CD8-positive, alpha-beta memory T cell (primary cell): ENCODE results near the gene SLC26A11. TPM values are rescaled to one million over a fixed set of nuclear protein-coding genes. Genes with fewer than 3 reads are reported as not detected.
A peak's percentile ranks its signal among the peaks of the same experiment; 100 is the strongest.

ENCODE experiments used
- CTCF ChIA-PET: fragments of 350-600 bp; sonication (Branson Sonifier 250); formaldehyde crosslinking; loops from one replicate; lab custom pipeline; 2021; ENCODE audit warnings: antibody characterized with exemption; lab: Charles Lee
- POLR2A ChIA-PET: fragments of 350-600 bp; sonication (Branson Sonifier 250); formaldehyde crosslinking; loops from one replicate; lab custom pipeline; 2021; ENCODE audit warnings: antibody characterized with exemption; lab: Charles Lee
- DNase-seq, 5 donors: peaks; one replicate each; pipeline versions ENCODE4 v3.0.0 to v3.0.0-alpha.2; 2020 to 2022; ENCODE audit warnings: mixed read lengths in 1 of 5
- H3K27ac ChIP-seq: one replicate; pipeline ENCODE4 v1.7.0; 2013; ENCODE audit warnings: low read depth, mild to moderate bottlenecking, low read length, moderate library complexity
- H3K27me3 ChIP-seq: 2 replicates; pipeline ENCODE4 v1.7.0; 2013; ENCODE audit warnings: low read length, mild to moderate bottlenecking; ENCODE audit not compliant: insufficient read depth, poor library complexity, severe bottlenecking
- H3K36me3 ChIP-seq: 2 replicates; pipeline ENCODE4 v1.7.0; 2013; ENCODE audit warnings: mild to moderate bottlenecking, low read length, moderate library complexity; ENCODE audit not compliant: insufficient read depth
- H3K4me1 ChIP-seq: 2 replicates; pipeline ENCODE4 v1.7.0; 2013; ENCODE audit warnings: mild to moderate bottlenecking, low read length, moderate library complexity; ENCODE audit not compliant: insufficient read depth
- H3K4me3 ChIP-seq: 2 replicates; pipeline ENCODE4 v1.7.0; 2013; ENCODE audit warnings: mild to moderate bottlenecking, low read length
- H3K9me3 ChIP-seq: 2 replicates; pipeline ENCODE4 v1.7.0; 2013; ENCODE audit warnings: mild to moderate bottlenecking, low read length
- H3K27ac Mint-ChIP-seq, 8 donors: one replicate each; pipeline ENCODE4 v1.8.0; 2020 to 2021; ENCODE audit warnings: mixed read lengths in 8 of 8, mild to moderate bottlenecking in 6 of 8, inconsistent platforms in 3 of 8, moderate library complexity in 3 of 8
- H3K27me3 Mint-ChIP-seq, 2 donors: one replicate each; pipeline ENCODE4 v1.8.0; 2020 to 2021; ENCODE audit warnings: mixed read lengths in 2 of 2, mild to moderate bottlenecking in 1 of 2, moderate library complexity in 1 of 2
- H3K36me3 Mint-ChIP-seq, 3 donors: one replicate each; pipeline ENCODE4 v1.8.0; 2020 to 2021; ENCODE audit warnings: mixed read lengths in 3 of 3, inconsistent platforms in 1 of 3, mild to moderate bottlenecking in 1 of 3
- H3K4me1 Mint-ChIP-seq, 3 donors: one replicate each; pipeline ENCODE4 v1.8.0; 2020 to 2021; ENCODE audit warnings: mixed read lengths in 3 of 3, inconsistent platforms in 1 of 3, mild to moderate bottlenecking in 1 of 3
- H3K4me3 Mint-ChIP-seq, 7 donors: one replicate each; pipeline ENCODE4 v1.8.0; 2020 to 2021; ENCODE audit warnings: mixed read lengths in 7 of 7, mild to moderate bottlenecking in 6 of 7, moderate library complexity in 4 of 7, inconsistent platforms in 2 of 7
- H3K9me3 Mint-ChIP-seq, 5 donors: one replicate each; pipeline ENCODE4 v1.8.0; 2020 to 2022; ENCODE audit warnings: mixed read lengths in 5 of 5, mild to moderate bottlenecking in 3 of 5, moderate library complexity in 2 of 5, inconsistent platforms in 1 of 5
- polyA plus RNA-seq: library from polyadenylated mRNA; unstranded; fragments of 300-500 nt; fragmentation: Illumina TruSeq; gene quantifications from one replicate; pipeline ENCODE4 v1.2.3, GENCODE V29; 2021
- total RNA-seq, 2 experiments: library from RNA; stranded (reverse); gene quantifications; one replicate each; pipeline ENCODE4 v1.2.3, GENCODE V29; 2021

Gene SLC26A11
- total and polyA plus RNA-seq, 3 experiments from 2014 or later, result 7.0 to 19.6 (median 18.1) TPM

- Histone ChIP-seq H3K9me3 (no peaks in the 10 kb centered on the region), H3K27me3 (no peaks in the 10 kb centered on the region), H3K4me1 (no peaks in the 10 kb centered on the region), H3K4me3 (no peak overlapping the region), H3K36me3 (no peaks in the 10 kb centered on the region), H3K27ac (no peak overlapping the region)
- Mint-ChIP-seq H3K4me1 (peaks cover 8 to 17% (median 8%) of the 10 kb centered on the region in 3 donors), H3K27ac (no peak overlapping the region), H3K9me3 (peaks cover 0 to 11% (median 8%) of the 10 kb centered on the region in 5 donors), H3K27me3 (peaks cover 0 to 1% of the 10 kb centered on the region in 2 donors), H3K36me3 (peaks cover 19 to 74% (median 25%) of the 10 kb centered on the region in 3 donors), H3K4me3 (no peak overlapping the region)
- ChIA-PET CTCF (interaction anchor here (0.9 kb wide), 1 partner anchor 22 kb away, joined by 3 read pairs; no protein-coding TSS in a partner anchor), POLR2A (no interaction called here)
- DNase-seq, result no peak
These were observed 7.4 kb downstream of the SLC26A11 start for GRCh38 chr17:80227666-80228065.

GRCh38 chr17:80228477-80228876 lies 8.2 kb downstream of the SLC26A11 start:
- no peaks in the 10 kb centered on the region for H3K4me1 ChIP-seq
- H3K4me1 Mint-ChIP-seq, result peaks cover 3 to 9% (median 8%) of the 10 kb centered on the region in 3 donors
- H3K9me3 Mint-ChIP-seq, result peaks cover 2 to 17% (median 13%) of the 10 kb centered on the region in 5 donors
- H3K36me3 Mint-ChIP-seq, result peaks cover 22 to 72% (median 32%) of the 10 kb centered on the region in 3 donors
- H3K9me3 ChIP-seq, result no peaks in the 10 kb centered on the region
- H3K27me3 Mint-ChIP-seq, result peaks cover 0 to 1% of the 10 kb centered on the region in 2 donors
- H3K27me3 ChIP-seq, result no peaks in the 10 kb centered on the region
- H3K27ac Mint-ChIP-seq, result peak overlapping the region in 3 of 8 donors; percentile 20 to 91 (median 26)
- H3K4me3 Mint-ChIP-seq, result no peak overlapping the region
- DNase-seq, result no peak
- no peak overlapping the region for H3K27ac ChIP-seq
- ChIA-PET POLR2A (no interaction called here), CTCF (interaction anchor here (1.2 to 1.4 kb wide), 2 partner anchors 25 to 32 kb away, joined by 3 to 4 read pairs; no protein-coding TSS in a partner anchor)
- H3K4me3 ChIP-seq, result no peak overlapping the region
- no peaks in the 10 kb centered on the region for H3K36me3 ChIP-seq

- POLR2A ChIA-PET, result no interaction called here
- Mint-ChIP-seq H3K27ac (peak overlapping the region in 2 of 8 donors; percentile 20 to 91), H3K36me3 (peaks cover 21 to 73% (median 34%) of the 10 kb centered on the region in 3 donors), H3K27me3 (peaks cover 0 to 1% of the 10 kb centered on the region in 2 donors), H3K4me1 (peaks cover 2 to 6% (median 5%) of the 10 kb centered on the region in 3 donors), H3K9me3 (peaks cover 2 to 20% (median 15%) of the 10 kb centered on the region in 5 donors), H3K4me3 (no peak overlapping the region)
- Histone ChIP-seq H3K4me3 (no peak overlapping the region), H3K27me3 (no peaks in the 10 kb centered on the region), H3K36me3 (no peaks in the 10 kb centered on the region), H3K4me1 (no peaks in the 10 kb centered on the region), H3K9me3 (no peaks in the 10 kb centered on the region), H3K27ac (no peak overlapping the region)
- no peak for DNase-seq
- CTCF ChIA-PET, result interaction anchor here (1.2 to 1.4 kb wide), 2 partner anchors 24 to 33 kb away, joined by 3 to 4 read pairs; no protein-coding TSS in a partner anchor
These were observed 8.8 kb downstream of the SLC26A11 start for GRCh38 chr17:80229011-80229410.

GRCh38 chr17:80232438-80232837 lies 12.2 kb downstream of the SLC26A11 start:
- Mint-ChIP-seq H3K27ac (peak overlapping the region in 1 of 8 donors; percentile 67), H3K4me3 (no peak overlapping the region), H3K27me3 (no peaks in the 10 kb centered on the region), H3K9me3 (peaks cover 4 to 25% (median 21%) of the 10 kb centered on the region in 5 donors), H3K4me1 (no peaks in the 10 kb centered on the region), H3K36me3 (peaks cover 22 to 76% (median 41%) of the 10 kb centered on the region in 3 donors)
- H3K4me1 ChIP-seq, result no peaks in the 10 kb centered on the region
- no peak overlapping the region for H3K4me3 ChIP-seq
- H3K9me3 ChIP-seq, result no peaks in the 10 kb centered on the region
- no peaks in the 10 kb centered on the region for H3K27me3 ChIP-seq
- H3K36me3 ChIP-seq, result no peaks in the 10 kb centered on the region
- DNase-seq, result no peak
- H3K27ac ChIP-seq, result no peak overlapping the region
- ChIA-PET CTCF (interaction anchor here (1.2 kb wide), 1 partner anchor 36 kb away, joined by 3 read pairs; no protein-coding TSS in a partner anchor), POLR2A (interaction anchor here (0.6 kb wide), 1 partner anchor 28 kb away, joined by 3 read pairs; the partner anchor contains the start of gene RNF213)

- Mint-ChIP-seq H3K27ac (peak overlapping the region in 2 of 8 donors; percentile 17 to 37), H3K36me3 (peaks cover 27 to 79% (median 44%) of the 10 kb centered on the region in 3 donors), H3K9me3 (peaks cover 4 to 25% (median 21%) of the 10 kb centered on the region in 5 donors), H3K27me3 (no peaks in the 10 kb centered on the region), H3K4me3 (no peak overlapping the region), H3K4me1 (no peaks in the 10 kb centered on the region)
- ChIA-PET POLR2A (interaction anchor here (0.6 kb wide), 1 partner anchor 27 kb away, joined by 3 read pairs; the partner anchor contains the start of gene RNF213), CTCF (no interaction called here)
- H3K4me1 ChIP-seq, result no peaks in the 10 kb centered on the region
- H3K36me3 ChIP-seq, result no peaks in the 10 kb centered on the region
- DNase-seq, result no peak
- H3K4me3 ChIP-seq, result no peak overlapping the region
- H3K9me3 ChIP-seq, result no peaks in the 10 kb centered on the region
- H3K27me3 ChIP-seq, result no peaks in the 10 kb centered on the region
- no peak overlapping the region for H3K27ac ChIP-seq
These were observed 13.0 kb downstream of the SLC26A11 start for GRCh38 chr17:80233202-80233601.

GRCh38 chr17:80236911-80237310 lies 16.7 kb downstream of the SLC26A11 start:
- Histone ChIP-seq H3K4me1 (no peaks in the 10 kb centered on the region), H3K9me3 (no peaks in the 10 kb centered on the region), H3K36me3 (no peaks in the 10 kb centered on the region), H3K4me3 (no peak overlapping the region), H3K27me3 (no peaks in the 10 kb centered on the region), H3K27ac (no peak overlapping the region)
- Mint-ChIP-seq H3K9me3 (peaks cover 4 to 20% (median 19%) of the 10 kb centered on the region in 5 donors), H3K27ac (no peak overlapping the region), H3K4me1 (peaks cover 0 to 2% (median 0%) of the 10 kb centered on the region in 3 donors), H3K4me3 (no peak overlapping the region), H3K27me3 (no peaks in the 10 kb centered on the region), H3K36me3 (peaks cover 27 to 75% (median 31%) of the 10 kb centered on the region in 3 donors)
- POLR2A ChIA-PET, result interaction anchor here (0.9 kb wide), 1 partner anchor 91 kb away, joined by 3 read pairs; no protein-coding TSS in a partner anchor
- CTCF ChIA-PET, result interaction anchor here (1.2 kb wide), 1 partner anchor 19 kb away, joined by 4 read pairs; no protein-coding TSS in a partner anchor
- DNase-seq, result no peak

- H3K27me3 ChIP-seq, result no peaks in the 10 kb centered on the region
- H3K36me3 ChIP-seq, result no peaks in the 10 kb centered on the region
- peaks cover 26 to 76% (median 26%) of the 10 kb centered on the region in 3 donors for H3K36me3 Mint-ChIP-seq
- ChIA-PET POLR2A (interaction anchor here (0.9 to 1.0 kb wide), 2 partner anchors 25 to 91 kb away, joined by 3 read pairs; no protein-coding TSS in a partner anchor), CTCF (interaction anchor here (1.2 kb wide), 1 partner anchor 19 kb away, joined by 4 read pairs; no protein-coding TSS in a partner anchor)
- H3K4me3 ChIP-seq, result no peak overlapping the region
- H3K27me3 Mint-ChIP-seq, result no peaks in the 10 kb centered on the region
- H3K9me3 ChIP-seq, result no peaks in the 10 kb centered on the region
- peaks cover 4 to 16% (median 15%) of the 10 kb centered on the region in 5 donors for H3K9me3 Mint-ChIP-seq
- no peak overlapping the region for H3K27ac Mint-ChIP-seq
- no peak for DNase-seq
- no peak overlapping the region for H3K27ac ChIP-seq
- no peaks in the 10 kb centered on the region for H3K4me1 ChIP-seq
- H3K4me1 Mint-ChIP-seq, result peaks cover 0 to 2% (median 0%) of the 10 kb centered on the region in 3 donors
- H3K4me3 Mint-ChIP-seq, result no peak overlapping the region
These were observed 17.2 kb downstream of the SLC26A11 start for GRCh38 chr17:80237386-80237785.

GRCh38 chr17:80242505-80242904 lies 22.3 kb downstream of the SLC26A11 start:
- Mint-ChIP-seq H3K9me3 (no peaks in the 10 kb centered on the region), H3K4me3 (no peak overlapping the region), H3K36me3 (peaks cover 7 to 70% (median 17%) of the 10 kb centered on the region in 3 donors), H3K27ac (no peak overlapping the region), H3K4me1 (peaks cover 0 to 2% (median 0%) of the 10 kb centered on the region in 3 donors), H3K27me3 (no peaks in the 10 kb centered on the region)
- no peaks in the 10 kb centered on the region for H3K27me3 ChIP-seq
- H3K4me3 ChIP-seq, result no peak overlapping the region
- H3K27ac ChIP-seq, result no peak overlapping the region
- no peaks in the 10 kb centered on the region for H3K36me3 ChIP-seq
- H3K4me1 ChIP-seq, result no peaks in the 10 kb centered on the region
- no peak for DNase-seq
- ChIA-PET CTCF (no interaction called here), POLR2A (no interaction called here)
- H3K9me3 ChIP-seq, result no peaks in the 10 kb centered on the region
